Gastrocnemius medialis (tissue), 4 donors: ENCODE results near the gene DSP.

Source experiments
- POLR2A ChIP-seq, 2 donors: fragments of 450-650 bp; IDR thresholded peaks; one replicate each; pipeline ENCODE4 v1.6.1; 2017; ENCODE audit warnings: antibody characterized with exemption in 2 of 2, mild to moderate bottlenecking in 2 of 2, moderate library complexity in 2 of 2
- TF ChIP-seq, protein P1 (sequence below), 5 experiments: fragments of 450-650 bp in 3 of 5; fragments of 200-600 bp in 2 of 5; sonication (generic) in 2 of 5; IDR thresholded peaks in 4 of 5; conservative IDR thresholded peaks in 1 of 5; 1 replicate in 4 of 5; 2 replicates in 1 of 5; pipeline ENCODE4 v1.5.1; 2016 to 2019; ENCODE audit warnings: antibody characterized with exemption in 5 of 5, mild to moderate bottlenecking in 3 of 5, moderate library complexity in 3 of 5

DNA sequence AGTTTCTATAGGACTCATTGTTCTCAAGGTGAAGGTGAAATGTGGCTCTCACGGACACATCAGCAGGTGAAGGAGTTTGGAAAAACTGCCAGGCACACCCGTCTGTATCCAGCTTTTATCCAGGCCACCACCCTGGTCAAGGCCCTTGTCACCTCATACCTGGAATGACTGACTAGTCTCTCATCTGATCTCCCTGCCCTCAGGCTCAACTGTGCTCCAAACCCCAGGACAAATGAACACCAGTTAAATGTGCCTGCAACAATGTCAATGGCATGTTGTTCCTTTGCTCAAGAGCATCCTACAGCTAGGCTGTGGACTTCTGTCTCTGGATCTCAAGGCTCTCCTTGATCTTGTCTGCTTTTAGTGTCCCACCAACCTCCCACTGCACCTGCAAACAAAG, 47.6 kb upstream of the DSP start:
- TF ChIP-seq, protein P1, sequence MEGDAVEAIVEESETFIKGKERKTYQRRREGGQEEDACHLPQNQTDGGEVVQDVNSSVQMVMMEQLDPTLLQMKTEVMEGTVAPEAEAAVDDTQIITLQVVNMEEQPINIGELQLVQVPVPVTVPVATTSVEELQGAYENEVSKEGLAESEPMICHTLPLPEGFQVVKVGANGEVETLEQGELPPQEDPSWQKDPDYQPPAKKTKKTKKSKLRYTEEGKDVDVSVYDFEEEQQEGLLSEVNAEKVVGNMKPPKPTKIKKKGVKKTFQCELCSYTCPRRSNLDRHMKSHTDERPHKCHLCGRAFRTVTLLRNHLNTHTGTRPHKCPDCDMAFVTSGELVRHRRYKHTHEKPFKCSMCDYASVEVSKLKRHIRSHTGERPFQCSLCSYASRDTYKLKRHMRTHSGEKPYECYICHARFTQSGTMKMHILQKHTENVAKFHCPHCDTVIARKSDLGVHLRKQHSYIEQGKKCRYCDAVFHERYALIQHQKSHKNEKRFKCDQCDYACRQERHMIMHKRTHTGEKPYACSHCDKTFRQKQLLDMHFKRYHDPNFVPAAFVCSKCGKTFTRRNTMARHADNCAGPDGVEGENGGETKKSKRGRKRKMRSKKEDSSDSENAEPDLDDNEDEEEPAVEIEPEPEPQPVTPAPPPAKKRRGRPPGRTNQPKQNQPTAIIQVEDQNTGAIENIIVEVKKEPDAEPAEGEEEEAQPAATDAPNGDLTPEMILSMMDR (IDR thresholded peaks at IDR 0.05 in 4 of 5, conservative IDR thresholded peaks at IDR 0.05 in 1 of 5), result no peak
- no peak for TF ChIP-seq POLR2A (IDR thresholded peaks at IDR 0.05)
